ENCODE results near the gene TSPAN15. TPM values are rescaled to one million over a fixed set of nuclear protein-coding genes. Genes with fewer than 3 reads are reported as not detected.

Gene TSPAN15
- total RNA-seq, 3 donors from 2014 or later = 53.3 to 89.5 (median 65.0) TPM

DNA sequence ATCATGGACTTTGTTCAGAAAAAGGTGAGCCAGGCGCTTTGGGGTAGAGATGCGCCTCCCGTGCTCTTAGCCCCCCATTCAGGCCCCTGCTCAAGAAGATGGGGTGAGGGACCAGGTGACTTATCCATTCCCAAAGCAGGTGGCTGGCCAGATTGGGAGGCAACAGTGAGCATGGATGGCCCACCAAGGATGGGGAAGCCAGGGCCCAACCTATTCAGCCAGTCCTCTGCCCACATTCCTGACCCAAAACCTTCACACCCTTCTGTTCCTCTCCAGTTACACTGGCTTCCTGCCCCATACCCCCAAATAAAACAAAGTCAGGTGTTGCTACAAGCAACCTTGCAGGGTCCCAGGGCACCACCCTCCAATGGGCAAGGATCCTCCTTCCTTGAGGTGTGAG is 44.4 kb downstream of the TSPAN15 start:
- no peak overlapping the region for H3K27ac ChIP-seq
- H3K9me3 ChIP-seq = no peaks in the 10 kb centered on the region
- TF ChIP-seq POLR2A (IDR thresholded peaks at IDR 0.05) (no peak), POLR2AphosphoS5 (IDR thresholded peaks at IDR 0.05) (no peak), CTCF (IDR thresholded peaks at IDR 0.05) (no peak)
- no peaks in the 10 kb centered on the region for H3K36me3 ChIP-seq
- no peaks in the 10 kb centered on the region for H3K27me3 ChIP-seq
- peak in 1 of 2 donors; percentile 20 for DNase-seq (ENCODE audit: low spot score in 2 of 2)
- no peak overlapping the region for H3K4me3 ChIP-seq
- intact Hi-C loops (cut with DNase I; ENCODE audit: low total_unique reads) = no loop called here
- H3K4me1 ChIP-seq = no peaks in the 10 kb centered on the region

DNA sequence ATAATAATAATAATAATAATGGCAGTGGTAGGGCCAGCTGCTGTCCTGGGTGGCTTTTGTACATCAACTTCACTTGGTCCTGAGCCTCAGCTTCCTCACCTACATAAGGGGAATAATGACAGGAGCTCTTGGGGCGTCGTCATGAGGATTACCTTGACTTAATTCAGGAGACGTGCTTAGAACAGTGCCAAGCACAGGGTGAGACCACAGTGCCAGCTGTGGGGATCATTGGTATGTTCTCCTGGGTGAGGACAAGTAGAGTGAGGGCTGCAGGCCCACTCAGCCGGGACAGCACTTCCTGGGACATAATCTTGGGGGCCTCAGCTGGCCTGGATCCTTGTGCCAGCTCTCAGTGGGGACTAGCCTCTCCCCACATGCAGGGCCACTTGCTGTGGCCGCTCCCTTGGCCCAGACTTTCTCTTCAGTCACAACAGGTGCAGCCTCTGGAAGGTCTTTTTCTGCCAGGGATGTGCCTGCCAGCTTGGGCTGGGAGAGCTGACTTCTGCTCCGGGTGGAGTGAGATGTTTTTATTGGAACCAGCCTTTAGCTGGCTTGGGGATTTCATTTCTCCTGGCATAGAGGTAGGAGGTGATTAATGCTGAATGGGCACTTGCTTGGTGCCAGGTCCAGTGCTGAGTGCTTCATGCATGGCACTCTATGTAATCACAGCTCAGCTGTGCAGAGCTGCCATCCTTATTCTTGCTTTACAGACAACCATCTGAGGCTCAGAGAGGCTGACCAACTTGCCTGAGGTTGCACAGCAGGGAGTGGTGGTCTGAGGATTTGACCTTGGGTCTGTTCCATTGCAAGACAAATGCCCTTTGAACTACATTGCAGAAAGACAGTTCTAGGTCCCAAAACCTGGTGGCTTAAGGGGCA is 45.3 kb downstream of the TSPAN15 start:
- DNase-seq (ENCODE audit: low spot score in 2 of 2) = peak; percentile 46 to 61
- Histone ChIP-seq H3K27me3 (no peaks in the 10 kb centered on the region), H3K4me1 (no peaks in the 10 kb centered on the region), H3K27ac (peak overlapping the region in 1 of 2 donors; percentile 49), H3K36me3 (no peaks in the 10 kb centered on the region), H3K9me3 (no peaks in the 10 kb centered on the region), H3K4me3 (no peak overlapping the region)
- intact Hi-C loops (cut with DNase I; ENCODE audit: low total_unique reads) = no loop called here
- TF ChIP-seq POLR2AphosphoS5 (IDR thresholded peaks at IDR 0.05) (no peak), POLR2A (IDR thresholded peaks at IDR 0.05) (no peak), CTCF (IDR thresholded peaks at IDR 0.05) (no peak)

DNA sequence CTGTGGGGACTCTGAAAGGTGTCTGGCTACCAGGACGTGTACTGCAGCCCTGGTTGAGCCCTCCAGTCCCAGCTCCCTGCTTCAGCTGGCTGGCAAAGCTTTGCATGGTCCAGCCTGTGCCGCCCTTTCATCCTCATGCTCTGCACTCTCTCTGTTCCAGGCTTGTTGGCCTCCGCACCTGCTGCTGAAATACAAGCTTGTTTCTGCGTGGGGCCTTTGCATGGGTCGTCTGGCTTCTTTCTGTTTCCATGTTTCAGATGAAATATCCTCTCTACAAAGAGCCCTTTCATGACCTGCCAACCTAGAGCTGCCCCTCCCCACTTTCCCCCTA is 45.9 kb downstream of the TSPAN15 start:
- Histone ChIP-seq H3K36me3 (no peaks in the 10 kb centered on the region), H3K9me3 (no peaks in the 10 kb centered on the region), H3K27me3 (no peaks in the 10 kb centered on the region), H3K4me3 (no peak overlapping the region), H3K27ac (no peak overlapping the region), H3K4me1 (no peaks in the 10 kb centered on the region)
- DNase-seq (ENCODE audit: low spot score in 2 of 2) = peak in 1 of 2 donors; percentile 24
- intact Hi-C loops (cut with DNase I; ENCODE audit: low total_unique reads) = no loop called here
- TF ChIP-seq CTCF (IDR thresholded peaks at IDR 0.05) (no peak), POLR2AphosphoS5 (IDR thresholded peaks at IDR 0.05) (no peak), POLR2A (IDR thresholded peaks at IDR 0.05) (no peak)

GRCh38 chr10:69497611-69498390 is 46.5 kb downstream of the TSPAN15 start:
- Histone ChIP-seq H3K27ac (no peak overlapping the region), H3K27me3 (no peaks in the 10 kb centered on the region), H3K4me1 (no peaks in the 10 kb centered on the region), H3K9me3 (no peaks in the 10 kb centered on the region), H3K36me3 (no peaks in the 10 kb centered on the region), H3K4me3 (no peak overlapping the region)
- peak in 1 of 2 donors; percentile 47 for DNase-seq (ENCODE audit: low spot score in 2 of 2)
- no peak for TF ChIP-seq POLR2A (IDR thresholded peaks at IDR 0.05)
- no peak for TF ChIP-seq POLR2AphosphoS5 (IDR thresholded peaks at IDR 0.05)
- no peak for TF ChIP-seq CTCF (IDR thresholded peaks at IDR 0.05)
- intact Hi-C loops (cut with DNase I; ENCODE audit: low total_unique reads) = no loop called here

Measured in breast epithelium (tissue), 4 donors.